ENCODE results near the gene HSPH1. TPM values are rescaled to one million over a fixed set of nuclear protein-coding genes. Genes with fewer than 3 reads are reported as not detected.
"Not testable (repeated sequence)": the region's sequence is repeated elsewhere in the genome, so short reads cannot be mapped to it uniquely, and the experiment has no call there.

HSPH1 gene
- total RNA-seq, 1 donor from 2014 or later, result 59.6 TPM

DNA sequence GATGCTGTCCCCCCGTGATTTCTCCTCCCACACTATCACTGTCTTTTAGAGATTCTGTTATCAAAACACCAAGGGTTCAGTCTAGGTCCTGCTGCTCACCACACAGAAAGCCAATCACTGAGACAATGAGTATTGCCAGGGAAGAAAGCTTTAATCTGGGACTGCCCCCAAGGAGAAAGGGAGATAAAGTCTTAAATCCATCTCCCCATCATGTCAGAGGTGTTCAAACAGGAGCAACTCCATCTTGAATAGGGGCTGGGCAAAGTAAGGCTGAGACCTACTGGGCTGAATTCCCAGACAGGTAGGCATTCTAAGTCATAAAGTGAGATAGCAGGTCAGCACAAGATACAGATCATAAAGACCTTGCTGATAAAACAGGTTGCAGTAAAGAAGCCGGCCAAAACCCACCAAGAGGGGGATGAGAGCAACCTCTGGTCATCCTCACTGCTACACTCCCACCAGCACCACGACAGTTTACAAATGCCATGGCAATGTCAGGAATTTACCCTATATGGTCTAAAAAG lies 63.7 kb downstream of the HSPH1 start:
- DNase-seq (ENCODE audit: low spot score), result not testable (repeated sequence)

DNA sequence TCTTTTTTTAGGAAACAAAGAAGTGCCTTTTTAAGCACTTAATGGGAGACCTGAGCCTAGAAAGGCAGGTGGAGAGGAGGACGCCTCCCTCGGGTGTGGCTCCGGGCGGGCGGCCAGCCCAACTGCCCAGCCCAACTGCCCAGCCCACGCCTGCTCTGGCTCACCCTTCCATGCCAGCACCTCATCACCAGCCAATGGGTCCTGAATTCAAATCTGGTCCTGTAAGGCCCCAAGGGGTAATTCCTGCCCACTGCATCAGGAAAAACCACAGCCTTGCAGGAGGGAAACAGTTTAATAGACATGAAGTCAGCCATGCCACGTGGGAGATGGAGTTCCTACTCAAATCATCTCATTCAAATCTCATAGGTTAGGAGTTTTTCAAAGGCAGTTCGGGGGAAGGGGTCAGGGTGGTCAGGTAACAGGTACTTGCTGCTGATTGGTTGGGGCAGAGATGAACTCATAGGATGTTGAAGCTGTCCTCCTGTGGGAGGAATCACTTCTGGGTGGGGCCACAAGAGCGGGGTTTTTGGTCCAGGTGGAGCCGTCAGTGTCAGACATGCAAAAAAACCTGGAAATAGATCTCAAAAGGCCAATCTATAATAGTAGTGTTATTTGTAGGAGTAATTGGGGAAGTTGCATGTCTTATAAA lies 64.9 kb downstream of the HSPH1 start:
- DNase-seq (ENCODE audit: low spot score), result no peak

- no peak for DNase-seq (ENCODE audit: low spot score)
These were observed 67.2 kb downstream of the HSPH1 start for GRCh38 chr13:31094331-31095015.

- DNase-seq (ENCODE audit: low spot score), result no peak
These were observed 68.4 kb downstream of the HSPH1 start for GRCh38 chr13:31093145-31093885.

GRCh38 chr13:31092646-31093045 lies 69.1 kb downstream of the HSPH1 start:
- no peak for DNase-seq (ENCODE audit: low spot score)

- DNase-seq (ENCODE audit: low spot score), result no peak
These were observed 70.6 kb downstream of the HSPH1 start for GRCh38 chr13:31090961-31091624.

DNA sequence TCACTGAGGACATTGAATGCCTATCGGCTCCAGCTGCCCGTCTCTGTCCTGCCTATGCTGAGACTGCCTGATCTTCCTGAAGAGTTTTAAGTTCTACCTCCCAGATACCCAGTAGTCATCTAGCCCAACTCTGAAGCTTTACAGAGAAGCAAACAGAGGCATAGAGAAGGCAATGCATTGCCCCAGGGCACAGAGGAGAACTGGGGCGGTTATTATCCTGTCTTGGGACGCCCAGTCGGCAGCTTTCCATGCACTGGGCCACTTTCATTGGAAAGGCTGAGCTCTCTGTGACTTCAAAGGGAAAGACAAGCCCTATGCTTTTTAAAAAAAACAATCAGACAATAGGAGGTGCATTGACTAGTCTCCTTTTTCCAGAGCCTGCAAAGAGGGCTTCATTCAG lies 71.6 kb downstream of the HSPH1 start:
- no peak for DNase-seq (ENCODE audit: low spot score)

- DNase-seq (ENCODE audit: low spot score), result no peak
These were observed 72.1 kb downstream of the HSPH1 start for GRCh38 chr13:31089649-31090048.

DNA sequence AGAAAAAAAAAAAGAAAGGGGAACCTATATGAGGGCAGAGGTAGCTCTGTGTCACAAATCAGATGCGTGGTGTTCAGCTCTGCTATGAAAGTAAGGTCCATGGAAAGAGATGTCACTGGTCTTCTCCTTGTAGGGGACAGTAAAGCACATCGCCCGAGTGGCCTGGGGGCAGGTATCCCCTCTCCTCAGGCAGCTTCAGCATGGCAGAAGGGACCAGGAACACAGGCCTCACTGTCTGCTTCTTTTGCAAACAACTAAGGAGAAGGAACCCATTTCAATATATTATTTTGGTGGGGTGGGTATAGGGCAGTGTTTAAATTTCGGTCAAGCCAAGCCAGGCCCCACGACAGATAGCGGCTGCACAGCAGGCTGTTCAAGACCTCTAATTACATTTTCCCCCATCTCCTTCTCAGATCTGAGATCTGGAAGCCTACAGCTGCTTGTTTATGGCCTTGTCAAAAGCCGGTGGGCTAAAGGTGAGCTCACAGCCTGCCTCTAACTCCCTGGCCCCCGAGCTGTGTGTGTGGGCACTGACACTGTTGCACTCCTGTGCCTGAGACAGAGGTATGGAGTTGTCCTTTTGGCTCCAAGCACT lies 72.8 kb downstream of the HSPH1 start:
- DNase-seq (ENCODE audit: low spot score), result no peak

Other genes with a start within 250 kb of the HSPH1 start
- 0.45 TPM for gene TEX26, start 229.2 kb downstream of the HSPH1 start, total RNA-seq
- 4.7 TPM for gene B3GLCT, start 38.1 kb upstream of the HSPH1 start, total RNA-seq

Data from mesenteric fat pad (tissue), 1 donor.